Adrenal gland (tissue), 5 donors: Measurements from ENCODE around the gene AHSP.
"Not testable (repeated sequence)": the region's sequence is repeated elsewhere in the genome, so short reads cannot be mapped to it uniquely, and the experiment has no call there.

Experiments used
- CTCF ChIP-seq, 6 experiments: fragments of 450-650 bp in 4 of 6; fragments of 200-600 bp in 2 of 6; sonication (generic) in 1 of 6; IDR thresholded peaks; 1 replicate in 5 of 6; 2 replicates in 1 of 6; pipeline versions ENCODE4 v1.5.1 to v1.8.0; 2016 to 2021; ENCODE audit warnings: antibody characterized with exemption in 6 of 6, mild to moderate bottlenecking in 2 of 6, moderate library complexity in 1 of 6
- POLR2A ChIP-seq, 2 donors: fragments of 450-650 bp; IDR thresholded peaks; one replicate each; pipeline ENCODE4 v1.6.1; 2017; ENCODE audit warnings: antibody characterized with exemption in 2 of 2, mild to moderate bottlenecking in 2 of 2, moderate library complexity in 1 of 2
- donor health status: DM: no; HTN: no; CAD: no.

DNA sequence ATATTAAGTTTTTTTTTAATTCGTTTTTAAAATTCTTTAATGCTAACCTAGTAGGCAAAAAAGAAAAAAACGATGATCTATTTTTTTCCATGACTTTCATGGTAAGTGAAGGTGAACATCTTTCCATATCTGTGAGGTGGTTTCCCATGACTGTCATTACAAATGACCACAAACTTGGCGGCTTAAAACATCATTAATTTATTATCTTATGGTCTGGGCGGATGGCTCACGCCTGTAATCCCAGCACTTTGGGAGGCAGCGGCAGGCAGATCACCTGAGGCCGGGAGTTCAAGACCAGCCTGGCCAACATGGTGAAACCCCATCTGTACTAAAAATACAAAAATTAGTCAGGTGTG, 10.5 kb downstream of the AHSP start:
- TF ChIP-seq CTCF, POLR2A (IDR thresholded peaks at IDR 0.05): not testable (repeated sequence)
